Measurements from ENCODE around the gene SLC39A7.
A peak's percentile ranks its signal among the peaks of the same experiment; 100 is the strongest.

SLC39A7 gene

DNA sequence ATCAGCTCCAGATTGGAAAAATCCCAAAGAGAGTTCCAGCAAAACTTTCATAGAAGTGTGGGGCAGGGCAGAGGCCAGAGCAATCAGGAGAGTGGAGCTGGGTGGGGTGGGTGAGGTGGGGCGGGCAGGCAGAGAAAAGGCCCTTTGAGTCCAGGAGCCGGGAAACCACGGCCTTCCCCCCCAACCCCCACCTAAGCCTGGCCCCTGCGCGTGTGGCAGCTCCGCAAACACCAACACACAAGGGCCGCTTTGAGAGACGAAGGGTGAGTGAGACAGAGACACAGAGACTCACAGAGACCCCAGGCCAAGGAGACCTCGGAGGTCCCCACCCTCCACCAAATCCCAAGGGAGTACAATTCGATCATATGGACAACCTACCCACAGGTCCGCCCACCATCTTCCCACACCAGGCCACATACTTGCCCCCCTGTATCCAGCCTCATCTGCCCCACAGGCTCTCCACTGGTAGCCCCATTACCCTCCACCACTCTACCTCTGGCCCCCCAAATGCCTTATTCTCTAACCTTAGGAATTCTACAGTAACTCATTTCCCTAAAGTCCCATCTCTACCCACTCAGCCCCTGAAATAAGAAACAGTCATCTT is 10.1 kb upstream of the SLC39A7 start:
- DNase-seq, result no peak

DNA sequence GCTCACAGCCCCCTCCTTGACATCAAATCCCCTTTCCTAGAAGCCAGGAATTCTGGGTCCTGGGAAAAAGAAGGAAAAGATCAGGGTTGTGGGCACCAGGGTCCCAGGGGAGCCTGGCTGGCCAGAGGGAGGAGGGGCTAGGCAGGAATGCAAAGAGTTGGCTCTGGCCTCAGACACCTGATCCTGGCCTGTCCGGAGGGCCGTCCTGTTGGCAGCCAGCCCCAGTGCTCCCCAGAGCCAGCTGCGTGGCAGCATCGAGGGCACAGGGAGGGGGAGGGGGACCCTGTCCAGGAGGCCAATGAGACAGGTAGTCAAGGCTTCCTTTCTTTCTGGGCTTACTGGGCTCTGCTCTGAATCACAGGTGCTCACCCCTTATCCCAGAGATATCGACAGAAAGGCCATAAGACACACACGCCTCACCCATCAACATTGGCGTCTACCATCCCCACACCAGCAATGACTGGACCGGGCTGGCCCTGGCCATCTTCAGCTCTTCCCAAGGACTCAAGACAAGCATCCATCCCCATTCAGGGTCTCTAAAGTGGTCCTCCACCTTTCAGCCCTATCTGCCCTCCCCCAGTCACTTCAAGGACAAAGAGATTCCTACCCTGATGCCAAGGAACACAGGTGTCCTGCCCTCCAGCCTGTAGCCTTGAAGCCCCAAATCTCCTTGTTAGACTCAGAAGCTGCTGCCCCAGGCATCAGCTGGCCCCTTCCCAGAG is 9.1 kb upstream of the SLC39A7 start:
- DNase-seq, result peak in 1 of 2 experiments; percentile 32

DNA sequence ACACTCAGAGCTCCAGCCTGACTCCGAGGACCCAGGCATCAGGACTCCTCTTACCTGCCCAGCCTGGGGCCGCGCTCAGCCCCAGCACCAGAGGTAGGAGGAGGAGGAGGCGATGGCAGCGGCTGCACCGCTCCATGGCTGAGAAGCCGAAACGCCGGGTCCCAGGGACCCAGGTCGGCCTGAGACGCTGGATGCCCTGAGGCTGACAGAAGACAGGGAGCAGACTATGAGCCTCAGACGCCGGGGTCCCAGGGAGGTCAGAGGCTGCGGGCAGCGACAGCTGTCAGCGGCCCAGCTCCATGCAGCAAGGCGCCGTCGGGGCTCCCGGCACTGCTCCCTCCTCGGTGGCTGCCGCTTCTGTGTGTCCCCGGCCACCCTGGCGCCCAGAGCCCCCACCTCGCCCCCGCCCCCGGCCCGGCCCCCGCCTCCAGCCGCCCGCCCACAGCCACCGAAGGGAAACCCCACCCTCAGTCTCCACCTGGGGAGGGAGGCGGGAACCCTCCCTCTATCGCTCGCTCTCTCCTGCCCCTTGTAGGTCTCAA is 8.5 kb upstream of the SLC39A7 start, which contains the start of gene COL11A2:
Gene COL11A2 (minus strand): TSS at position 363 of the 542 bp plus-strand sequence. CDS start 227 bp downstream, at position 136.
- DNase-seq, result no peak

DNA sequence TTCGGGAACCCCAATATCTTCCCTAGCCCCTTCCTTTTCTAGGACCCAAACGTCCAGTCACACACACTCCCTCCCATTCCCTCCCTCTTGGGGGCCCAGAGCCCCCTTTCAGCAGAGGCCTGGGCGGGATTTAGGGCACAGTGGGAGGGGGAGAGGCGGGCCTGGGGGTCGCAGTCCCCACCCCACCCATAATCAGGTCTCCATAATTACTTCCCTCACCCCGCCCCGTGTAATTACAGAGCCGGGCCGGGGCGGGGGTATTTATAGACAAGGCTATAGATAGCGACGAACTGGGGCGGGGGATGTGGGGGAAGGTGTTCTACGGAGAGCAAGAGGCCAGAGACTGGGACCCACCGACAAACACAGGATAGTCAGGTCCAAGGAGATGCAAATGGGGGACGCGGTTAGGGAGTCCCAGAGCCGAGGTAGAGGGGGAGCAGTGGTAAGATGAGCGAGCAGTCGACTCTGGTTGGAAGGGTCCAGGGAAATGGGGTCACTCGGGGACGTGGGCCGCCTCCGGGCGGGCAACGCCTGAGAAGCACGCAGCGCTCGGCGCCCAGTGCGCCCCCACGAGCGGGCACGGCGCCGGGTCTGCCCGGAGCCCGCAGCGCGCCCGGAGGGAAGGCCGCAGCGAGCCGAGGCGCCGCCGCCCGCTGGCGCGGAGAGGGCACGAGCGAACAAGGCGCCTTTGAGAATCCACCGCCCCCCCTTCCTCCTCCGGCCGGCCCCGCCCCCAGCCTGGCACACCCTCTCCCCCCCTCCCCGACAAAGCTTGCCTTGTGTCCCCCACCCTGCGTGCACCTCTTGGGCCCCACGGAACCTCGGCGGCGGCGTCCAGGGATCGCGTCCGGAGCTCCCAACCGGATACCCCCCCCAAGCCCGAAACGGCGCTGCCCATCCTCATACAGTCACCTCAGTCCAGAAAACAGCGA is 7.7 kb upstream of the SLC39A7 start:
- no peak for DNase-seq

DNA sequence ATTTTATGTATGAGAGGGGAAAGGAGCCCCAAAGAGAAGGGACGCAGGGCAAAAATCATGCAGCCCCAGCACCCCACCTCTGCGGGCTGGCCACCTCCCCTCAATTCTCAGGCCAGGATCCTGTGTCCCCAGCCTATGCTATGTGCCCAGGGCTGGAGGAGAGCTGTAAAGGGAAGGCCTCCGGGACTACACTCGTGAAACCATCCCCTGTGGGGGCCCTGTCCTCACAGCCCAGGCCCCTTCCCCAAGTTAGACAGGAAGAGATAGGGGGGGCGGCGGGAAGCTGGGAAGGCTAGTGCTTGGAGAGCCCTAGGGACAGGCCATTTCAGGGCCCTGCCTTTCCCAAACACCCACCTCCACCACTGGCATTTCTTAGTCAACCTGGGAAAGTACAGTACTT is 7.0 kb upstream of the SLC39A7 start:
- DNase-seq, result no peak

DNA sequence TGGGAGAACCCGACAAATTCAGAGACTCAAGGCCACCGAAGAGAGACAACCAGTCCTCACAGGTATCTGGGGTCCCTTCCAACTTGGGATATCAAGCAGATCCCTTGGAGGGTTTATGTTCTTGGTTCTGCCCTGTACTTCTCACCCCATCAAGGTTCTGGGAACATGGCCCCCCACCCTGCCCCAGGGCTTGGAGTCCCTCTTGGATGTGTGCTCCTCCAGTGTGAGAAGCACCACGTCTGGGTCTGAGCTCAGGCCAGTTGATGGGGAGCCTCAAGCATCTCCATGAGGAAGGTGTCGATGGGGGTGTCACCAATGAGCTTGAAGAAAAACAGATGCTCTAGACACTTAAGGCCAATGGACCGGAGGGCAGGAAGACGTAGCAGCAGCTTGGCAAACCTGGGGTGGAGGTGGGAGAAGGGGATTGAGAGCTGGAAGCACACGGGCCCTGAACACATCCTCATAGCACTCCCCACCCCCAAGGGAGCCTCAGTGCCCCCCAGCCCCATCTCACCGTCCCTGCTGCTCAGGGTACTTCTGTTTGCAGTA is 6.2 kb upstream of the SLC39A7 start:
- DNase-seq, result no peak

DNA sequence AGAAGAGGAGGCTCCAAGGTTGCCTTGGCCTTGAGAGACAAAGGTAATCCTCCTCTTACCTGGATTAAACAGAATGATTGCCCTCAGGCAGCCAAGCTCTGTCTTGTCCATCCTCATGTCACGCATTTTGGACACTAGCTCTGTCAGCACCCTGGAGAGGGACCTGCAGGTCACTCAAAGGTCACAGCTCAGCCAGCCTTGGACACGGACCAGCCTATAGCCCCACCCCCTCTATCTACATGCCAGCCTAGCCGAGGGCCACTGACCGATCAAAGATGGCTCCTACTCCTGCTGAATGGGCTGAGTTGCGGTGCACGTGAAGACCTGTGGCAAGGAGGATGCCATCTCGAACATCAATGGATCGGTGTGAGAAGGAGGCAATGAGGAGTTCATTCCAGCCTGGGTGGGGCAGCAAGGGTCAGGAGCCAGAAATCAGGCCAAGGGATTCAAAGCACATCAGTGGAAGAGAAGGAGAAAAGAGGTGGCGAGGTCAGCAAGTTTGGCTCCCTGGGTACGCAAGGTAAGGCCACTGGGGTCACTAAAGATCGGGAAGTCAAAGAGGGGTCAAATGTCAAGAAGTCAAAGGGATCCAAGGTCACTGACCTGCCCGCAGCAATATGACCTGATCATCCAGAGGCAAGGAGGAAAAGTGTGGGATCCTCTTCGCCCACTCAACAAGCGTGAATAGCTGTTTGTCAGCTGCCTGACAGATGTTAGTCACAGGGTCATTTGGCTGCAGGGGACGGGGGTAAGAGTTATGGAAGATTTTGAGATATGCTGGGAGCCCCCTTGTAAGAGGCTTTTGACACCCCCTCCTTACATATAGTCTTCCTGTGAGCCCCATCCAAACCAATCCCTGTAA is 5.1 kb upstream of the SLC39A7 start:
- no peak for DNase-seq

DNA sequence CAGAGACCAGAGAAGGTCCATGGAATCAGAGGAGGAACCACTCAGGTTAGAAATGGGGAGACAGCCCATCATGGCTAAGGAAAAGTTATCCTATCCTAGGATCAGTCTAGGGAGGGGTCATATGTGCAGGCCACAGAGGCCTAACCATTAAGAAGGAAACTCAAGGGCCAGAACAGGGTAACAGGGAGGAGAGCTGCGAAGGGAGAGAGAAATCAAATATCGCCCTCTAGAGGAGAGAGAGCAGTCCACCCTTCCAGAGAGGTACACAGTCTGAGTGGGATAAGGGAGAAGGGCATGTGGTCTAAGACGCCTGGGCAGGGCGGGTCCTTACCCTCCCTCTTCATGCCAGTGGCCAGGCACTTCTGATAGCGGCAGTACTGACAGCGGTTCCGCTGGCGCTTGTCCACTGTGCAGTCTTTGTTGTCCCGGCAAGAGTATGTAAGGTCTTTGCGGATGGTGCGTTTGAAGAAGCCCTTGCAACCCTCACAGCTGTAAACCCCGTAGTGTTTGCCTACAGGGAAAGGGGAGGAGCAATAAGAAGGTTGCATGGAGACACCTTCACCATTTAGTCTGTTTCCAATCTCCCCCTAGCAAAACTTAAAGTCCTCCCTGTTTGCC is 3.1 kb upstream of the SLC39A7 start:
- peak; percentile 45 to 55 for DNase-seq

DNA sequence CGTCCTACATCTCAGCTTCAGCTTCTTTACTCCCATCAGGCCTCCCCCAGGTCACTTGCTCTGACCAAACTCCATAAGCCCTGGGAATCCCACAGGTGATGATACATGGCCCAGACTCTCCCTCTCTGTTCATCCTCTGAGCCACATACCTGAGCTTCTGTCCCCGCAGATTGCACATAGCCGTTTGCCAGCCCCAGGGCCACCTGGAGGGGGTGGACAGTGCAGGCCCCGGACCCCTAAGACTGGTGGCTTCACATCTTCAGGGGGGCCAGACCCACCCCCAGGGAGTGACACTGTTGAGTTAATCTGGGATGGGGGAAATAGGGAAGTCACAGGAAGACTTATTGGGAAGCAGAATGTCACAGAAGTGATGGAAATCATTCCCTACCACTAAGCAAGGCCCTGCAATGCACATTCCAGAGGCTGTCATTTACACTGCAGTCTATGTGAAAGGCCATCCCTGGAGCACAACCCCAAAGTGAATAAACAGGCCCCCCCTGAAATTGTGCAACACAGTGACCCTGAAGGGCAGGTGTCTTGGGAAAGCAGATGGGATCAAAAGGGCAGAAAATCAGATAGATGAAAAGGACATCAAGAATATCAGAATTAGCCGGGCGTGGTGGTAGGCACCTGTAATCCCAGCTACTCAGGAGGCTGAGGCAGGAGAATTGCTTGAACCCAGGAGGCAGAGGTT is 2.4 kb upstream of the SLC39A7 start:
- no peak for DNase-seq

DNA sequence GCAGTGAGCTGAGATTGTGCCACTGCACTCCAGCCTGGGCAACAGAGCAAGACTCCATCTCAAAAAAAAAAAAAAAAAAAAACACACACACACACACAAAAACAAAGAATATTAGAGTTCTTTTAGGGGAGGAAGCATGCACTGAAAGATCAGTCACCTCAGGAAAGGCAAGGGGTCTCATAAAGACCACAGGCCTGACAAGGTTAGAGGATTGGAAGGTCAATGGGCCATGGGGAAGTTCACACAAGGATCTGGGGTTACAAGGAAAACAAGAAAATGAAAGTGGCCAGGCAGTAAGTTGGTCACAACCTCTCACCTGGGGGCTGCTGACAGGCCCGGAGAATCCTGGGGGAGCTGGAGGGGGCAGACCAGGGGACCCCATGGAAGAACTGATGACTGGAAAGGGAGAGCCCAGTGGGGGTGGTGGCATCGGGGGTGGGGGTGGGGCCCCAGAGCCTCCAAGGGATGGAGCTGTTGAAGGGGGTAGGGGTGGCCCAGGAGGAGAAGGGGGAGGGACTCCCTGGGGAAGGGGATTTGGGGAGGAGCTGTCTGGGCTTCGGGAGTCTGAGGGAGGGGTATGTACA is 1.7 kb upstream of the SLC39A7 start:
- DNase-seq, result no peak

DNA sequence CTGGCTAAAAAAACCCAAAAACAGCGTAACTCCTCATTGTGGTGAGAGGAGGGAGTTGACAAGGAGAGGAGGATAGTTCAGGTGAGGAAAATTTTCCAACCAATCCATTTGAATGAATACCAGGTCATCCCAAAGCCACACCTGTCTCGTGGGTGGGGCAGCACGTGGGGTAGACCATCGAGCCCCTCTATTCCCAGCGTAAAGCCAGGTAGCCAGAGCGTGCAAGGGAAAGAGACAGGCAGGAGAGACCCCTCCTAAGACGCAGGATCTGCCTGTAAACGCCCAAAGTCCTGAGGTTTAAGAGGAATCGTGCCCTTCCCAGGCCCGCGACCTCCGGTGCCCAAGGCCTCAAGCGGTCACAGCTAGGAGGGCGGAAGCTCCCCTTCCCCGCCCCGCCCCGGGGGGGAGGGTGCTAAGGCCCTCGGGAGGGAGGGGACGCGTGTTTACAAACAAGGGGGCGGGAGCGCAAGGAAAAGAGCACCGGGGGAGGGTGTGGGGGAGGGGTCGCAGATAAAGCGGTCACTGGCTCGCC is 914 bp upstream of the SLC39A7 start:
- DNase-seq, result peak; percentile 69 to 84

DNA sequence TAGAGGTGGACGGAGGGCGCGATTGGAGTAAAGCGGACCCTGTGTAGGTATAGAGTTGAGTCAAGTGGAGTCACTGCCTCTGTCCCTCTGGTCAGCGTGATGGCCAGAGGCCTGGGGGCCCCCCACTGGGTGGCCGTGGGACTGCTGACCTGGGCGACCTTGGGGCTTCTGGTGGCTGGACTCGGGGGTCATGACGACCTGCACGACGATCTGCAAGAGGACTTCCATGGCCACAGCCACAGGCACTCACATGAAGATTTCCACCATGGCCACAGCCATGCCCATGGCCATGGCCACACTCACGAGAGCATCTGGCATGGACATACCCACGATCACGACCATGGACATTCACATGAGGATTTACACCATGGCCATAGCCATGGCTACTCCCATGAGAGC is 479 bp downstream of the SLC39A7 start:
- no peak for DNase-seq

DNA sequence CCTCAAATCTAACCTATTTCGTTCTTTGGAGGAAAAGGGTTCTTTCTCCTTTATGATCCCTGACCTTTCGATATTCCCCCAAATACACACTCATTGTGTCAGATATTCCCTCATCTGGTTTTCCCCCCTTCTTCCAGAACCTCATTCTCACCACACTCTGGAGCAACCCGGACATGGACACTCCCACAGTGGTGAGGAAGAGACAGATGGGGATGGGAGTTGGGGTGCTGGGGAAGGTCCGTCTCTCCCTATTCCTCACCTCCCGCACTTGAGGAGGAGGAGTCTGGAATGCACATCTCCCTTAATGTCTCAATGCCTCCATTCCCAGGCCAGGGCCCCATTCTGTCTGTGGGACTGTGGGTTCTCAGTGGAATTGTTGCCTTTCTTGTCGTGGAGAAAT is 1.3 kb downstream of the SLC39A7 start:
- no peak for DNase-seq

DNA sequence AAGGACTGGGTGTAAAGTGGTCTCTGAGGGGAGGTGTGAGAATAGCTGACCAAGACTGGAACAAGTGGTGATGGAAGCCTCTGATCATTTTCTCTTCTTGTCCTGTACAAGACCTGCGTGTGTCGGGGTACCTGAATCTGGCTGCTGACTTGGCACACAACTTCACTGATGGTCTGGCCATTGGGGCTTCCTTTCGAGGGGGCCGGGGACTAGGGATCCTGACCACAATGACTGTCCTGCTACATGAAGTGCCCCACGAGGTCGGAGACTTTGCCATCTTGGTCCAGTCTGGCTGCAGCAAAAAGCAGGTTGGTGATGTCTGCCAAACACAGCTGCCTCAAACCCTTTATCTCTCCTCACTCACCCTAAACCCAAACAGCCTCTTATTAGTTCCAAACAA is 2.1 kb downstream of the SLC39A7 start:
- no peak for DNase-seq

DNA sequence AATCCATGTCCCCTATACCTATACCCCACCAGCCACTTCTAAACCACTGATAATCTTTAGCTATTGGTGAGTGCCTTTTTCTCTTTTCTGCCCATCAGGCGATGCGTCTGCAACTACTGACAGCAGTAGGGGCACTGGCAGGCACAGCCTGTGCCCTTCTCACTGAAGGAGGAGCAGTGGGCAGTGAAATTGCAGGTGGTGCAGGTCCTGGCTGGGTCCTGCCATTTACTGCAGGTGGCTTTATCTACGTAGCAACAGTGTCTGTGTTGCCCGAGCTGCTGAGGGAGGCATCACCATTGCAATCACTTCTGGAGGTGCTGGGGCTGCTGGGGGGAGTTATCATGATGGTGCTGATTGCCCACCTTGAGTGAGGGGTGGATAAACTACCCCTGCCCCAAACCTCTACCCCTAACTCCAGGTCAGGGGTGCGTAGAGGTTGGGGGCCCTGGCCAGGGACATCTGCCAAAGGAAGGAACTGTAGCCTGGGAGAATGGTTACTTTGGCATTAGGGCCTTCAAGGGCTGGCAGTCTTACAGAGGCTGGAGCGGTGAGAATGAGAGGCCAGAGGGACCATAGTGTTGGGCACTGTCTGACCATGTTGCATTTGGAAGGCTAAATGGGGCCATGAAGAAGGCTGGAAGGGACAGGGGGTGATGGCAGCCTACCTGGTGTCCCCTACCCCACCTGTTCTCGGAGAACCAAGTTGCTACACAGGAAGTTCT is 2.9 kb downstream of the SLC39A7 start:
- DNase-seq, result no peak

DNA sequence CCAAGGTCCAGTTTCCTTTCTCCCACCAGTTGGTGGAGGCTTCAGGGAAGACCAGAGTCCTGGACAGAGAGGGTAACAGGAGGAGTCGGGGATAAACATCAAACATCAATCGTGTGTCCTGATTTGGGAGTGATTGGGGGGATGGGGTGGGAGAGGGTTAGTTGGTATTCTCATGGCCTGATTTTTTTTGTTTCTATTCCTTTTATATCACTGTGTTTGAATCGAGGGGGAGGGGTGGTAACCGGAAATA is 3.4 kb downstream of the SLC39A7 start:
- DNase-seq, result no peak

DNA sequence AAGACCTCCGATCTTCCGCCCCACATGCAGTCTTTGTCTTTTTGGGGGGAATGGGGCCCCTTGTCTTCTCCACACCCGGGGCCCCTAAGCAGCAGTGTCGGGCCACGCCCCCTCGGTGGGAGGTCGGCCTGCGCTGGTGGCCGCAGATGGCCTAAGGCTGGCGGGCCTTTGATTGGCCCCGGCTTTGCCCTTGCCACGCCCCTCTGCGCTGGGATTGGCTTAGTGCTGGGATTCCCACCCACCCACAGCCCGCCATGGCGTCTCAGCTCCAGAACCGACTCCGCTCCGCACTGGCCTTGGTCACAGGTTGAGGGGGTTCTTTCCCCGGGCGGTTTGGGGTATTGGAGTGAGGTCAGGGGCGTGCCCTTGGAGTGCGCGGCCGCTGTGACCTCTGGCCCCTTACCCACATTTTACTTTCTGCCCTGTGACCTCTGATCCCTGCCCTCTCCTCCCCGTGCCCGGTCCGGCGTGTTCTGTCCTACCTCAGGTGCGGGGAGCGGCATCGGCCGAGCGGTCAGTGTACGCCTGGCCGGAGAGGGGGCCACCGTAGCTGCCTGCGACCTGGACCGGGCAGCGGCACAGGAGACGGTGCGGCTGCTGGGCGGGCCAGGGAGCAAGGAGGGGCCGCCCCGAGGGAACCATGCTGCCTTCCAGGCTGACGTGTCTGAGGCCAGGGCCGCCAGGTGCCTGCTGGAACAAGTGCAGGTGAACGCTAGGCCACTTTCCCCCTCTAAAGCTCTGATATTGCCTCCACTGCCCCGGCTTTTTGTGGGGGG is 3.9 kb downstream of the SLC39A7 start, which contains the start of gene HSD17B8:
Gene HSD17B8 (plus strand): TSS at position 241 of the 776 bp plus-strand sequence. CDS start 14 bp downstream, at position 255.
- peak; percentile 88 to 92 for DNase-seq

DNA sequence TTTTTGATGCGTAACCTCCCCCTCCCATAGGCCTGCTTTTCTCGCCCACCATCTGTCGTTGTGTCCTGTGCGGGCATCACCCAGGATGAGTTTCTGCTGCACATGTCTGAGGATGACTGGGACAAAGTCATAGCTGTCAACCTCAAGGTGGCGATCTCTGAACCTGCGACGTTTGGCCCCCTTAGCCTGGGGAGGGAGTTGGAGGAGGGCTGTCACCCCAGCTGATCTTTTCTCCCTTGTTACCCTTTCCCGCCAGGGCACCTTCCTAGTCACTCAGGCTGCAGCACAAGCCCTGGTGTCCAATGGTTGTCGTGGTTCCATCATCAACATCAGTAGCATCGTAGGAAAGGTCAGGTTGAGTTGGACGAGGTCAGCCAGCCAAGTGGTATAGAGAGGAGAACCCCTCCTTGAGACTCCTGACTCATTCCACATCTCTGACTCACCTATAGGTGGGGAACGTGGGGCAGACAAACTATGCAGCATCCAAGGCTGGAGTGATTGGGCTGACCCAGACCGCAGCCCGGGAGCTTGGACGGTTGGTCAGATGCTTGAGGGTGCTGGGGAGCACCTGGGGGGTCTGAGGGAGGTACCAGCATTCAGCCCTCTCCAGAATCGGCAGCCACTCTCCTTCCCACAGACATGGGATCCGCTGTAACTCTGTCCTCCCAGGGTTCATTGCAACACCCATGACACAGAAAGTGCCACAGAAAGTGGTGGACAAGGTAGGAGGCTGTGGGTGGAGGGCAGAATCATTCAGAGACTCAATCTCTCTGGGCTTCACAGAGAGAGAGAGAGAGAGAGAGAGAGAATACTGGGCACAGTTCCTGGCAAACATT is 4.7 kb downstream of the SLC39A7 start:
- DNase-seq, result no peak

All from SHP77 (cell line).